Activated T-helper 9 cell treated with anti-CD3 and anti-CD28 coated beads, Interleukin-2, amount 50 U/mL, for 16 hours (primary cell): ENCODE data around the gene PIGH.
"Not testable (repeated sequence)": the region's sequence is repeated elsewhere in the genome, so short reads cannot be mapped to it uniquely, and the experiment has no call there.

Experiments
- DNase-seq: peaks from one replicate; pipeline ENCODE4 v3.0.0-alpha.2; 2020; ENCODE audit warnings: low read depth

PIGH gene, protein sequence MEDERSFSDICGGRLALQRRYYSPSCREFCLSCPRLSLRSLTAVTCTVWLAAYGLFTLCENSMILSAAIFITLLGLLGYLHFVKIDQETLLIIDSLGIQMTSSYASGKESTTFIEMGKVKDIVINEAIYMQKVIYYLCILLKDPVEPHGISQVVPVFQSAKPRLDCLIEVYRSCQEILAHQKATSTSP

DNA sequence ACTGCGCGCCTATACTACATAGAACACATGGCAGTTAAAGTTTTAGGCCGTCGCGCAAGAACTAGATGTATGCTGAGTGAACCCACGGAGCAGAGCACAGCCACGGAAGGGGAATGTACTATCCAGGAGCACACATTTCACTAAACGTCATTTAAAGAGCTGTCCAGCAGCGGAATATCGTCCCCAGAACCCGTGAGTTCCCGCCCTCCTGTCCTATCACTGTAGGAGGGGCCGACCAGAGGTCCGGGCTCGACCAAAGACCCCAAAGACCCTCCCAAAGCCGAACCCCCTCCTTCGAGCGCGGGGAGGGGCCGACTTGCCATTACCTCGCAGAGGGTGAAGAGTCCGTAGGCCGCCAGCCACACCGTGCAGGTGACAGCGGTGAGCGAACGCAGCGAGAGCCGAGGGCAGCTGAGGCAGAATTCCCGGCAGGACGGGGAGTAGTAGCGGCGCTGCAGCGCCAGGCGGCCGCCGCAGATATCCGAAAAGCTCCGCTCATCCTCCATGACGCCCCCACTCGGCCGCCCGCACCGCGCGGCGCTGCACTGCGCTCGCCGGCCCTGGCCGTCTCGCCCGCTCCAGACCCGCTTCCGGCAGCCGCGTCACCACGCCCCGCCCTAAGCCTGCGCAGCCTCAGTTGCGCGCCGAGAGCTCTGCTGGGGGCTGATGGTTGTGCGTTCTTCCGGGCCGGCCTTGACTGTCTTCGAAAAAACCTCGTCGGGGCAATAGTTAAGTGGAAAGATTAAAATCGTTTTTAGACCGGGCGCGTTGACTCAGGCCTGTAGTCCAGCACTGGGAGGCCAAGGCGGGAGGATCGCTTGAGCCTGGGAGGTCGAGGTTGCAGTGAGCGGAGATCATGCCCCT lies at the start of gene PIGH:
Gene PIGH, minus strand, starts transcription at position 571 of the 864 bp plus-strand sequence. Its CDS starts 65 bp downstream, at position 506.
- peak; percentile 90 for DNase-seq

DNA sequence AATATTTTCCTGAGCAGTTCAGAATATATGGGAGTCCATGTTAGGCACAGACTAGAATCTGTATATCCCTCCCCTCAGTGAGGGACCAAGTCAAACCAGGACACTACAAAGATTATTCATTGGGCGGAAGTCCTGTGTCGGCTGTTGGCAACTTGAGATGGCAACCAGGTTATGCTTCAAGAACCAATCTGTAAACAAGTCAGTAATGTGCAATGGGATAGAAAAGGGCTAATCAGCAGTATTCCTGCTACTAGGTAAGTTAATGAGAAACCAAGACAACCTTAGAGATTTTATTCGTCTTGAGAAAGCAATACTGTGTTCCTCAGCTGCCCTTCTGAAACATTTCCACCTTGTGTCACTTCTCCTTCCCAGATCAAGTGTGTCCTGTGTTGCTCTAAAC lies 46.1 kb upstream of the PIGH start:
- DNase-seq = no peak

DNA sequence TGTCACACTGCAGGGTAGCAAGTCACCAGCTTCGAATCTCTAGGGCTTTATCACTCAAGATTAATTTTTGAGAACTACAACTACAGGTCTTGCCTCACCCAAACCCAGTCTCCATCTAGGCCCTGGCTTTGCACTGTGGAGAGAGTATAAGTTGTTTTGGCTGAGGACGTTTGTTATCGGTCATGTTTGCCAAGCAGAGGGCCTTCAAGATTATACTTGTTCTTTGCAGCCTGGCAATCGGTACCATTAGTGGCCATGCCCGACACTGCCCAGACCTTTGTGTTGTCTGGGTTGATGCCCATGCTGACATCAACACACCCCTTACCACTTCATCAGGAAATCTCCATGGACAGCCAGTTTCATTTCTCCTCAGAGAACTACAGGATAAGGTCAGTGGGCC lies 45.3 kb upstream of the PIGH start:
- DNase-seq = no peak

DNA sequence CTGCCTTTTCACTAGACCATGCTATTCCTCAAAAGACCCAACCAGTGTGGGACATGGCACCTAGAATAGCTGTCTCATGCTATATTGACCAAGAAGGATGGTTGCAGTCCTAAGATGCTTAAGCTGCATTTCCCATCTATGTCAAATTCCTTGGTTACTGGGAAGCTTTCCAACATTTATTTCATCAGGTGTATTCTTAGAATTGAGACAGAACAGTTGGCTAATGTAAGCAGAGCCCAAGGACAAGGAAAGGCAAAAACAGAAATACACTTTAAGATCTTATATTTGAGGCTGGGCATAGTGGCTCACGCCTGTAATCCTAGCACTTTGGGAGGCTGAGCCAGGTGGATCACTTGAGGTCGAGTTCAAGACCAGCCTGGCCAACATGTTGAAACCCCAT lies 44.4 kb upstream of the PIGH start:
- no peak for DNase-seq

DNA sequence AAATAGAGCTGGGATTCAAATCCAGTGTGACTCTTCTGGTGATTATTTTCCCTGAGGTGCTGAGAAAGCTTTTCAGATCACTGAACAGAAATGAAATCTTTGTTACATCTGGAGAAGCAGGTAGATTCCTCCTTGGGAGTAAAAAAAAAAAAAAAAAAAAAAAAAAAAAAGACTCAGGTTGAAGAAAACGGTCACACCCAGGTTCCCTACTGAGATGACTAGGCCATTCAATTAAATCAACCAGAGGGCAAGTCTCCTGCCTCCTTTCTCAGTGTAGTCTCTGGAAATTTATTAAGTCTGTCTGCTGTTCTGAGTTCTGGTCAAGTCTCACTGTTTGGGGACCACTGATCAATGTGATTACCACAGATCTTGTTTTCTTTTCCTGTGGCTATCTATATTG lies 43.6 kb upstream of the PIGH start:
- no peak for DNase-seq

DNA sequence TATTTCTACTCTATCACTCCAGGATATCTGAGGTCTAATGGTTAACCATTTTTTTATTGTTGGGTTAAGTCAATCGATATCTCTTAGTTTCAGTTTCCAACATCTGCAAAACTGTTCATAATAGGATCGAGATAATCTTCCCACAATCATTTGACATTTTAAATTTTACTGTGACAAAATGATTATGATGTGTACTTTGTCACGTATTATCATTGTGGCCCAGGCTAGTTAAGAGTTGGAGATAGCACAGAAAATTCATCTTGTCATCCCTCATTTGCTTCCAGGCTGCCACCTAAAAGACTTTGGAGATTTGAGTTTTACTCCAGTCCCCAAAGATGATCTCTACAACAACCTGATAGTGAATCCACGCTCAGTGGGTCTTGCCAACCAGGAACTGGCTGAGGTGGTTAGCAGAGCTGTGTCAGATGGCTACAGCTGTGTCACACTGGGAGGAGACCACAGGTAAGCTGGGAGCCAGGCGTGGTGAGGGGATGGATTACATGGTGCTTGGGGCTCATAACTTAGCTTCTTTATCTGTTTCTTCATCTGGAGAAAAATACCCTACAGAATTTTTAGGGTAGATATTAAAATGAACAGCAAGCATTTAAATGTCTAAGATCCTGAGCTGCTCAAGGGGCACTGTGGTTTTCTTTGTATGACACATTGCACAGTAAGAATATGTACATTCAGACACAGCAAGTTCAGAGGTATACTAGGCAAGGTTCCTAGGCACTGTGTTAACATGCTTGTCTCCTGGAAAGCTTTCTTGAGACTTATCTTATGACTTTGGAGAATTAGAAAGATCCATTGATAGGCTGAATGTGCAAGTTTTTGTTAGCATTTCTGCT lies 42.1 kb upstream of the PIGH start:
- DNase-seq = no peak

DNA sequence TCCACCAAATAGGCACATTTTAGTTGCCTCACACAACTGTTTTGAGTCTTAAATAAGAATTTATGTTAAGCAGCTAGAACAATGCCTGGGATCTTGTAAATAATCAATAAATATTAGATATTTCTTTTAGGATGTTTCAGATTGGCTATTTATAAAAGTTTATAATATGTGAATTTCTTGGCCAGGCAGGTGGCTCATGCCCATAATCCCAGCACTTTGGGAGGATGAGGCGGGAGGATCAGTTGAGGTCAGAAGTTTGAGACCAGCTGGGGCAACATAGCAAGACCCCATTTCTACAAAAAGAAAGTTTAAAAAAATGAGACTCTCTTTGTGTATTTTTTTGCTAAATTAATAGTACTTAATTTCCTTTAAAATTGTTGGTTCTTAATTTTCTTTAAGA lies 41.4 kb upstream of the PIGH start:
- DNase-seq = no peak

DNA sequence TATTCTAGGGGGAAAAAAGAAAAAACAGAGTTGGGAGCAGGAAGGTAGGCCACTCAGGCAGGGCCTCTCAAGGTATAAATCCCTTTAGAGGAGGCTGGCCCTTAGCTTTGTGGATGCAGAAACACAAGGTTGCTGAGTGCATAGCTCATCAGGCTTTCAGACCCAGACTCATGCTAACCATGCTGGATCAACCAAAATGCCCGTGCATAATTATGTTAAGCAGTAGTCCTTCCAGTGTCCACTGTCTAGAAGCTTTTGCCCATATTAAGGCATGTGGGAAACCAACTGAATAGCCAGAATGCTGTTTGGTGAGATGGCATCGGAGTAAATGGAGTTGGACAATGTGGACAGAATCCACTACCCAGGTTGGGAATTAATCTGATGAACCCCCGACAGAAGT lies 38.6 kb upstream of the PIGH start:
- DNase-seq = no peak

DNA sequence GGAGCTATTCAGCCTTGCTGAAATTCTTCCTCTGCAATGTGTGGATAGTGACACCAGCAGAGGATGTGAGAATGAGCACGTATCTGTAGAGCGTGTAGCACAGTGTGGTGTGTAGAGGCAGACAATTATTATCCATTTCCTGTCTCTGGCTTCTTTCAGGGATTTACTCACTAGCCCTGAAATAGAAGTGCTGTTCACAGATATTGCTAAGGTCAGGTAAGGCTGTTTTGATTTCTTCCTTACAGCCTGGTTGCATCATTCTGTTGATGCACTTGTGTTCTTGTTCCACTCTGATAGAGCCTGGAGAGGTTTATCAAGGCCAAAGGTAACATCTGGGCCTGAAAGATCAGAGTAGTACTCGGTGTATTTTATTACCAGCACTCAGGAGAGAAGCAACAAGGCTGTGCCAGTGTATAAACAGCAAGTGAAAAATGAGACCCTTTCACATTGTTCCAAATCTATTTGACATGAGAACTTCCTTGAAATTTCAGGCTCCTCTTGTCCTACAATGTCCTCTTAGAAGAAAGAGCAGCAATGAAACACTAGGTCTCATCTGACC lies 36.4 kb upstream of the PIGH start:
- DNase-seq = no peak

DNA sequence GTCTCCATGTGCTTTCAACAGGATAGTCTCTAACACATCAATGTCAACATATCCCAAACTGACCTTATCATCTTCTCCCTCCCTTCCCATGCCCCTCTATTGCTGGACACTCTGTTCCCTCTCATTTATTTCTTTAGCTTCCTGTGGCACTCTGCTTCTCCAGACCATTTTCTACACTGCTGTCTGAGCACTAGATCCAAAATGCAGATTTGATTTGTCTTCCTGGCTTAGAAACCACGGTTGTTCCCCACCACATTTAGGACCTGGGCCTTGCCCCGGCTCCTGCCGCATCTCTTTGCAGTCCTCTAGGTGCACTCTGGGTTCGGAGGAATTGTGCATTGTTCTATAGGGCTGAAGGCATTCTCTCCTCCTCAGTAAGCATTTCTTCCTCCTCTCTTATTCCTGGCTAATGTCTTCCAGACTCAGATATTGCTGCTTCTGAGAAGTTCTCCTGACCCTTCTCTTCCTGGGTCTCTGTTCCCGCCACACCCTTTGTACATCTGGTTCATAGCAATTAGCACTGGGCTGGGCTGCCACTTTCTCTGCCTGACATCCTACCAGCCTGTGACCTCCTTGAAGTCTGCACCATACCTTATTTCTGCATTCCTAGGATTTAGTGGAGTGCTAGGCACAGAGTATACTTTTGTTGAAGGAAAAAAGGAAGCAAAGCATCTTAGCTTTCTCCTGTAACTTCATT lies 33.5 kb upstream of the PIGH start:
- no peak for DNase-seq

DNA sequence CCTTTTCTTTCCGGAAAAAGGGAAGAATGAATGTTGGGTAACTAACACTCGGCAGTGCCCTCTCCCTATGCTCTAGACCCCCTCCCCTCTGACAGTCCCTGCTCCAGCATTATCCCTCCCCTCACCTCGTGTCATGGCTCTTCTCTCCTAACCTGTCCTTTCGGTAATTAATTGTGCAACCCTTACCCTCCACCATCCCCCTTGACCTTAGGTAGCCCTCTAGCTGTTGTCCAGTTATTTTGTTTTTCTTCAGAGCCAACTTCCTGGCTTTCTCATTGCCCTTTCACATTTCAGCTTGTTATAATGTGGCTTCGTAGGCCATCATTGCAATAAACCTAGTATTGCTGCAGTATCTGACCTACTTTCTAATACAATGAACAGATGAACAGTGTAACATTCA lies 30.9 kb upstream of the PIGH start:
- DNase-seq = no peak

DNA sequence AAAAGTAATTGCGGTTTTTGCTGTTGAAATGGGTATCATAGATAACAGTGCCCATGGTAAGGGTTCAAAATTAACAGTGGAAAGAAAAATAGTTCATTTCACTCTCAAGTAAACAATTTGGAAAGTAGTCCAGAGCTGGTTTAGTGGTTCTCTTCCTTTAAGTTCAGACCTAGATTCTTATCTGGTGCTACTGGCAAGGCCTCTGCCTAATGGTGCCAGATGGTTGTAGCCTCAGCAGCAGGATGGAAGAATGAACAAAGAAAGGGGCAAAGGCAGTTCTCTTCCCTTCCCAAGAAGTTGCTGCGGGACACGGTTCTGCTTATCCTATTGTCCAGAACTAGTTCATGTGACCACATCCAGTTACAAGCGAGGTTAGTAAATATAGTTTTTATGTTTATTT lies 30.1 kb upstream of the PIGH start:
- DNase-seq = no peak

DNA sequence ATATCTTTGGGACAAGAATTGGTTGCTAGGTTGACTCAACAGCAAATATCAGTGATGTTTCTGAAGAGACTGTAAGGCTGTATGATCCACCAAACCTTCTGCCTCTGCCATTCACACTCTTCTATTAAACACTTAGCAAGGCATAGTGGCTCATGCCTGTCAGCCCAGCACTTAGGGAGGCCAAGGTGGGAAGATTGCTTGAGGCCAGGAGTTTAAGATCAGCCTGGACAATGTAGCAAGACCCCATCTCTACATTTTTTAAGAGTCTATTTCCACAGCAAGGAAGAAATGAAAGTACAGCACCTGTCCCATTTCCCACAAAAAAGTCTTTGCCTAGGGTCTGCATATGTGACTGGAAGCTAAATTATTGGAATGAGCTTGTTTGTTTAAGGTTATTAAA lies 27.5 kb upstream of the PIGH start:
- DNase-seq = no peak

DNA sequence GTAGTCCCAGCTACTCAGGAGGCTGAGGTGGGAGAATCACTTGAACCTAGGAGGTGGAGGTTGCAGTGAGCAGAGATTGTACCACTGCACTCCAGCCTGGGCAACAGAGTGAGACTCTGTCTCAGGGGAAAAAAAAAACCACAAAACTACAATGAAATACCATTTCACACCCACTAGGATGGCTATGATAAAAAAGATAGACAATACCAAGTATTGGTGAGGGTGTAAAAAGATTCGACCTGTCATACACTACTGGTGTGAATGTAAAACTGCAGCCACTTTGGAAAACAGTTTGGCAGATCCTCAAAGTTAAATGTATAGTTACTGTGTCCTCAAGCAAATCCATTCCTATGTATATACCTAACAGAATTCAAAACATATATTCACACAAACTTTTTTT lies 26.1 kb upstream of the PIGH start:
- DNase-seq = not testable (repeated sequence)

DNA sequence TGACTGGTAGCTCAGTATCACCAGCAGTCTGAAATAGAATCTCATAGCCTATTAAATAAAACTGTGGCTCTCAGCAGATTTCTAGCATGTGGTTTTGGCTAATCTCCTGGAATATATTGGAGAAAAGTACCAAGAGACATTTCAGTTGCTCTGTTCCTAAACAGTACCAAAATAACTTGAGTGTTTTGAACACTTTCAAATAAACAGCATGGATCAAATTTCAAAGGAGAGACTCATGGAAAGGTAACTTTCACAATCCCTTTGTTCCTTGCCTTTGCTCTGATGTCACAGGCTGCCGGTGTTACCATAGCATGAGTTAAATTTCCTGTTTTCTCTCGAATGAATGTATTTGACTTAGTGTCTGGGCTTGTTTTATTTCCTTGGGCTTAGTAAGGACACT lies 23.0 kb upstream of the PIGH start:
- DNase-seq = no peak

DNA sequence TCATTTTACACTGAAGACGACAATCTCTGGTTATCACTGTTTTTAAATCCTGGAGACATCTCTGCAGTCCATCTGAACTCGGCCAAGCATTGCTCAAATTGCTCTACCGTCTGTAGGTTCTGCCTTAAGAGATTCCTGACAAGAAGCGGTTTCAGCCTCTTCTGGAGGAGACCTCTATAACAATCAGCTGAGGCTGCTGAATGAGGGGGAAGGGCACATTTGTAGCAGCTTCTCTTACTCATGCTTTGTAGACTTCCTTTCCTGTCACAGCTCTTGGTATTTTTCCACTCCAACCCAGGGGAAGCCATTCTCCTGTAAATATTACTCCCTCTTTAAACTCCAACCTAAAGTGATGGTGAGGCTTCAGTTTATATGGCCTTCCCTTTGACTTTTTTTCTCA lies 22.6 kb upstream of the PIGH start:
- DNase-seq = no peak

DNA sequence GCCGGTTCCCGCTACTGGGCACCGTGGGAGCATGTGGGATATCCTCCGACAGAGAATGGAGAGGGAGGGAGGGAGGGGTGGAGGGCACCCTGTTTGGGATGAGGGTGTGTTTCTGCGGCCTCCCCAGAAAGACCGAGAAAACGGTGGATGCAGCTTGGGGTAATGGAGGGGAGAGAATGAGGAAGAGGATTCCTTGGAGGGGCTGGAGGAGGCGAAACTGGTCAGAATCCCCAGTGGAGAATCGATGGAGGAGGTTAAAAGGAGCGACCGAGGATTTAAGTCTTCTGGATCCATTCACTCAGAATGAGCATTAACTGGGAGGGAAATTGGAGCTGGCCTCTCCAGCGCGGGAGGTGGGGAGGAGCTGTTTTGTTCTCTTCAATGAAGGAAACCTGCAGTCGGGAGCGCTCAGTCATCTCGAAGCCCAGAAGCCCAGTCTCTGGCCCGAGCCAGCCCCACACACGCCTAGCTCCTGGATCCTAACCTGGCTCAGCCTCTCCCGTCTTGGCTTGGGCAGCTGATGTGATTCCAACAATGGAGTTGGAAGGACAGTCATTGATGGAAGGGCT lies 20.2 kb upstream of the PIGH start:
- DNase-seq = no peak

DNA sequence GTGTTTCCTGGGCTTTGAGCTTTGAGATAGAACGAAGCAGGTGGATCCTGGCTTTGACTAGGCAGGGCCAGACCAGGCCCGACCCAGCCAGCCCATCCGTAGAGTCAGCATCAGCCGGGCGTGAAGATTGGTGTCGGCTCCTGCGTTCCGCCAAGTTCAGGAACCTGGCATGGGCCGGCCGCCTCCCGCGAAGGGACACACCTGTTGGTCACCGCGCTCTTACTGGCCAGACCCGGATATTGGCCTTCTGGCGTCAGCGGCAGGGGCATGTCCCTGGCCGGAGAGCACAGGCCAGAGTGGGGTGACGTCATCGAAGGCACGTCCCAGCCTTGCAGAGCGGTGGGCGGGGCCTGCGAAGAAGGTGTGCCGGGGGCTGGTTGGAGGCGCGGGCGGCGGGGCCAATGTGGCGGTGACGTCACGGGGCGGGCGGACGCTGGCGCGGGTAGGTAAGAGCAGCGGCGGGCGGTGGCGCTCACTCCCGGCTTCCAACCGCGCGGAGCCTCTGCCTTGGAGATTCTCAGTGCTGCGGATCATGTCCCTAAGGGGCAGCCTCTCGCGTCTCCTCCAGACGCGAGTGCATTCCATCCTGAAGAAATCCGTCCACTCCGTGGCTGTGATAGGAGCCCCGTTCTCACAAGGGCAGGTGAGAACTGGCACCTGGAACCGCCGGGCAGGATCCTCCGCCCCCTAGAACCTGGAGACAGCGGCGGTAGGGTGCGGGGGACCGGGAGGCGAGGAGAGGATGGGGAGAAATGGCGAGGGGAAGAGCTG lies 19.6 kb upstream of the PIGH start, which contains the start of gene ARG2:
Gene ARG2, plus strand, starts transcription at position 475 of the 771 bp plus-strand sequence. Its CDS starts 58 bp downstream, at position 533.
- DNase-seq = peak; percentile 97

DNA sequence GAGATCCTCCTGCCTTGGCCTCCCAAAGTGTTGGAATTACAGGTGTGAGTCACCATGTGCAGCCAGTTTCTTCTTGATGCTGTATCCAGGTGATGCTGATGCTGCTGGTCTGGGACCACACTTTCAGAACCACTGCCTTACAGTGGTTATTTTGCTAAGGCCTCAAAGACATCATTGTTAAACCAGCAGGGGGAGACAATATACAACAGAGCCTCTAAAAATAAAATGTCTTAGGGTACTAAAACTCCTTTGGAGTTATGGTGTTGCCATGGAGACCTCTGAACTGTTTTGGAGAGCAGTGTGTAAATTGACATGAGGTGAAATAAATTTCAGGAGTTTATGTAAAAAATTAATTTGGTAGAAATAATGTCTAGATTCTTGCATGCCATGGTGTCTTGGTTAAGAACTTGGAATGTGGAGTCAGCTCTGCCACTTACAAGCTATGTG lies 18.6 kb upstream of the PIGH start:
- no peak for DNase-seq

DNA sequence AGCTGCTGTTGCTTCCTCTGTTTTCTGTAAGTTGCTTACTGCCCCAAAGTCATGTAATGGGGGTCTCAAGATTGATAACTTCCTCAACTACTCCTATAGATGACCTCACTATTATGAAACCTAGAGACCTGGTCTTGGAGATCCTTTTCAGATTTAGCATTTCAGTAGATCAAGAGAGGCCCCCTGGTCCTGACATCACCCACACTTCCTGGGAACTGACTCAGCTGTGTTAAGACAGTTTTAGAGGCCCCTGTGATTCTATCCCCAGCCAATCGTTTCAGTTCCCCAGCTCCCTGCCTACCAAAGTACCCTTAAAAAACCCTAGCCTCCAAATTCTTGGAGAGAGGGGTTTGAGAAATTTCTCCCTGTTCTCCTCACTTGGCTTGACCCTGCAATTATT lies 10.4 kb upstream of the PIGH start:
- DNase-seq = no peak
